ENCODE results near the gene RTN3. TPM values are rescaled to one million over a fixed set of nuclear protein-coding genes. Genes with fewer than 3 reads are reported as not detected.

RTN3 gene
- total RNA-seq, 2 donors from 2014 or later = 64.4 to 96.3 TPM

DNA sequence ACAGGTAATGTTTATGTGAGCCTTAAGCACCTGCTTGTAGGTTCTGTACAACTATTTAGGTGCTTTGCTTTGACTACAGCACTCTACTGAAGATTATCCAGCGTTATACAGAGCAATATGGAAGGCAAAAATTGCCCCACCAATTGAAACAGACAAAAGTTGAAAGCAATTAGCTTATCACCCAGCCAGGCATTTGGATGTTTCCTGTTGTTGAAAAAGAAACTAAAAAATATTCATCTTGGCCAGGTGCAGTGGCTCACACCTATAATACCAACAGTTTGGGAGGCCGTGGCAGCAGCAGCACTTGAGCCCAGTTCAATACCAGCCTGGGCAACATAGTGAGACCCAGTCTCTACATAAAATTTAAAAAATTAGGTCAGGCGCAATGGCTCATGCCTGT lies 28.6 kb upstream of the RTN3 start:
- no peaks in the 10 kb centered on the region for H3K27me3 ChIP-seq
- no peaks in the 10 kb centered on the region for H3K9me3 ChIP-seq
- no peak overlapping the region for H3K4me3 ChIP-seq
- TF ChIP-seq, protein P1, sequence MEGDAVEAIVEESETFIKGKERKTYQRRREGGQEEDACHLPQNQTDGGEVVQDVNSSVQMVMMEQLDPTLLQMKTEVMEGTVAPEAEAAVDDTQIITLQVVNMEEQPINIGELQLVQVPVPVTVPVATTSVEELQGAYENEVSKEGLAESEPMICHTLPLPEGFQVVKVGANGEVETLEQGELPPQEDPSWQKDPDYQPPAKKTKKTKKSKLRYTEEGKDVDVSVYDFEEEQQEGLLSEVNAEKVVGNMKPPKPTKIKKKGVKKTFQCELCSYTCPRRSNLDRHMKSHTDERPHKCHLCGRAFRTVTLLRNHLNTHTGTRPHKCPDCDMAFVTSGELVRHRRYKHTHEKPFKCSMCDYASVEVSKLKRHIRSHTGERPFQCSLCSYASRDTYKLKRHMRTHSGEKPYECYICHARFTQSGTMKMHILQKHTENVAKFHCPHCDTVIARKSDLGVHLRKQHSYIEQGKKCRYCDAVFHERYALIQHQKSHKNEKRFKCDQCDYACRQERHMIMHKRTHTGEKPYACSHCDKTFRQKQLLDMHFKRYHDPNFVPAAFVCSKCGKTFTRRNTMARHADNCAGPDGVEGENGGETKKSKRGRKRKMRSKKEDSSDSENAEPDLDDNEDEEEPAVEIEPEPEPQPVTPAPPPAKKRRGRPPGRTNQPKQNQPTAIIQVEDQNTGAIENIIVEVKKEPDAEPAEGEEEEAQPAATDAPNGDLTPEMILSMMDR (IDR thresholded peaks at IDR 0.05) = no peak
- peaks cover 55% of the 10 kb centered on the region for H3K36me3 ChIP-seq
- DNase-seq (ENCODE audit: low spot score) = no peak
- no peaks in the 10 kb centered on the region for H3K4me1 ChIP-seq
- H3K27ac ChIP-seq = no peak overlapping the region

DNA sequence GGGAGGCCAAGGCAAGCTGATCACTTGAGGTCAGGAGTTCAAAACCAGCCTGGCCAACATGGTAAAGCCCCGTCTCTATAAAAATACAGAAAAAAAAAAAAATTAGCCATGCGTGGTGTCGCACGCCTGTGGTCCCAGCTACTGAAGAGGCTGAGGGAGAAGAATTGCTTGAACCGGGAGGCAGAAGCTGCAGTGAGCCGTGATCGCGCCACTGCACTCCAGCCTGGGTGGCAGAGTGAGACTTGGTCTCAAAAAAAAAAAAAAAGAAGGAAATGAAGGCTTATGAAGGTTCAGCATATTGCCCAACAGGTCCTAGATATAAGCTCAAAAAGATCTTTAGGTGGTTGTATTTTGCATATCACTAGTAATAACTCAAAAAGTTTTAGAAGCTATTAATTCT lies 20.3 kb upstream of the RTN3 start:
- DNase-seq (ENCODE audit: low spot score) = no peak

DNA sequence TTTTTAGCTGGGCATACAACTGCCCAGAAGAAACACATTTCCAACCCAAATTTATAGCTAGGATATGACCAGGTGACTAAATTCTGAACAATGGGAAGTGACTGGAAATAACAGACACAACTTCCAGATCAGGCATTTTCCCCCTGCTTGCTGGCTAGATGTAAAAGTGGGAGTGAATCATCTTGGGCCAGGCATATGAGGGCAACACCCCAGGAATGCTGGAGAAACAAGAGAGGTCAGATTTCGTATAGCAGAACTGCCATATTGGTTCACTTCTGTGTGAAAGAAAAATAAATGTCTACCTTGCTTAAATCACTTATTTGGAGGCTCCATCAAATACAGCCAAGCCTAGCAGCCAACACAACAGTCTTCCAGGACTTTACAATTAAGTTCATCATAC lies 17.5 kb upstream of the RTN3 start:
- Histone ChIP-seq H3K27ac (no peak overlapping the region), H3K4me1 (peaks cover 0 to 40% of the 10 kb centered on the region in 2 donors), H3K36me3 (no peaks in the 10 kb centered on the region), H3K27me3 (no peaks in the 10 kb centered on the region), H3K9me3 (no peaks in the 10 kb centered on the region), H3K4me3 (no peak overlapping the region)
- no peak for DNase-seq (ENCODE audit: low spot score)
- TF ChIP-seq, protein P1 (IDR thresholded peaks at IDR 0.05) = no peak

More for the DNA sequence above, 20.3 kb upstream of the RTN3 start:
- no peak overlapping the region for H3K27ac ChIP-seq
- H3K36me3 ChIP-seq = peaks cover 23% of the 10 kb centered on the region
- peaks cover 0 to 15% of the 10 kb centered on the region in 2 donors for H3K4me1 ChIP-seq
- TF ChIP-seq, protein P1 (IDR thresholded peaks at IDR 0.05) = no peak
- no peaks in the 10 kb centered on the region for H3K9me3 ChIP-seq
- H3K27me3 ChIP-seq = no peaks in the 10 kb centered on the region
- H3K4me3 ChIP-seq = no peak overlapping the region

DNA sequence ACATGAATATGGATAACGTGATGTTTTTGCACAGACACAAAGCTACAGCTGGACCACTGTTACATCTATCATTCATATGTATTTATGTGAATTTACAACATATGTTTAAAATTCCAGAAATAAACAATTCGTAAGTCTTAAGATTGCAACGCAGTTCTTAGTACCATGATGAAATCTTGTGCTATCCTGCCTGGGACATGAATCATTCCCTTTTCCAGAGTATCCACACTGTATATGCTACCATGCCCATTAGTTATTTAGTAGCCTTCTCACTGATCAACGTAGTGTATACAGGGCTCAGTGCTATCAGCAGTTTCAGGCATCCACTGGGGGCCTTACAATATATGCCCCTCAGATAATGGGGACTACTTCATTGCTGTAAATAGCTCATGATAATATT lies 14.4 kb upstream of the RTN3 start:
- no peak overlapping the region for H3K27ac ChIP-seq
- no peak for DNase-seq (ENCODE audit: low spot score)
- H3K9me3 ChIP-seq = no peaks in the 10 kb centered on the region
- no peak overlapping the region for H3K4me3 ChIP-seq
- TF ChIP-seq, protein P1 (IDR thresholded peaks at IDR 0.05) = no peak
- H3K36me3 ChIP-seq = no peaks in the 10 kb centered on the region
- peaks cover 0 to 60% of the 10 kb centered on the region in 2 donors for H3K4me1 ChIP-seq
- H3K27me3 ChIP-seq = no peaks in the 10 kb centered on the region

DNA sequence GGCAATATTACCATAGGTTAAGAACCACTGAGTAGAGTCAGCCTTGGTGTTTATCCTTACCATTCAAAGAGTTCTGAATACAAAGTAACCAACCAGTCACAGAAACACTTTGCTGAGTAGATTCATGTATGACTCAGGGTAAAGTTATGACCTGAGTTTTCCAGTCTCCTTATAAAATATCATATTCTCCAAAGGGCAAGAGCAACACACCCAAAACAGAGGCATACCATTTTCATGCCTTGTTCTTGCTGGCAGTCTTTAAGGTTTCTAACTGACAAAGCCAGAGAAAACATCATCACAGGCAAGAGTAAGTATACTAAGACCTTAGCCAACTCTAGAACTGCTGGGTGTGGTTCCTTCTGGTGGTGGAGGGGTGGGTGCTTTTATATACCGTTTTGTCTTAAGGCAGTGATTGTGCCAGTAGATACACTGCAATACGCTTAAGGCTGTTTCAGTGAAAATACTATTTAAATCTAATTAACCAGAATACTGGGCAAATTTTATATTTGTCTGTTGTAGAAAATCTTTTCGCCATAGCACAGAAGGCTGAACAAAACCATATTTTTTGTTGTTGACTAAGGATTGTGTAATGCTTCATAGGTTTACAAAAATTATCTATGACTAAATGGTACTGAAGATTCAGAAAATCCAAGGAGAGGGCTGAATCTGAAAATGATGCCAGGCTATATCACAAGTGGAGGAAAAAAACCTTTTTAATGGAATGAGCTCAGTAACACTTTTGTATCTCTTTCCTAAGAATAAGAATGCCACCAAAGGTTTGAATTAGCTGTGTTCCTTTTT lies 13.1 kb upstream of the RTN3 start:
- Histone ChIP-seq H3K4me3 (no peak overlapping the region), H3K27me3 (no peaks in the 10 kb centered on the region), H3K9me3 (no peaks in the 10 kb centered on the region), H3K27ac (peak overlapping the region in 1 of 2 donors; percentile 9), H3K4me1 (peaks cover 0 to 55% of the 10 kb centered on the region in 2 donors), H3K36me3 (no peaks in the 10 kb centered on the region)
- TF ChIP-seq, protein P1 (IDR thresholded peaks at IDR 0.05) = no peak
- peak; percentile 32 for DNase-seq (ENCODE audit: low spot score)

DNA sequence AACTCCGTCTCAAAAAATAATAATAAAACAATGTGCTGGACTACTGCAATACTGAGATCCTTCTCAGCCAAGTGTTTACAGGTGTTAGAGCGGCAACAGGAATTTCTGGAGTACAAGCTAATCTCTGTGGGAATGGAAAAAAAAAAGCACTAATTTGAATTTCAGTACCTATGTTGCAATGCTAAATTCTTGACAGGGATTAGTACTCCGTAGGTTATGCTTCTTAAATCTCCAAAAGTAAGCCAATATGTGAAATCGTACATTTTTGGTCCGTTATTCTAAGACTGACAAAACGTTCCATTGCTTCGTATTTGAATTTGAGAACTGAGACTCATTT lies 11.2 kb upstream of the RTN3 start:
- no peak for DNase-seq (ENCODE audit: low spot score)
- peaks cover 0 to 50% of the 10 kb centered on the region in 2 donors for H3K4me1 ChIP-seq

More for the DNA sequence above, 11.2 kb upstream of the RTN3 start:
- H3K36me3 ChIP-seq = no peaks in the 10 kb centered on the region
- peak overlapping the region; percentile 98 for H3K27ac ChIP-seq
- peak overlapping the region; percentile 79 to 95 for H3K4me3 ChIP-seq
- H3K27me3 ChIP-seq = no peaks in the 10 kb centered on the region
- TF ChIP-seq, protein P1 (IDR thresholded peaks at IDR 0.05) = no peak
- no peaks in the 10 kb centered on the region for H3K9me3 ChIP-seq
